ENCODE data around the gene ZFP57. TPM values are rescaled to one million over a fixed set of nuclear protein-coding genes. Genes with fewer than 3 reads are reported as not detected.

Gene ZFP57
- total RNA-seq, 1 experiment from 2014 or later, result not detected

GRCh38 chr6:29626948-29627754 lies 53.8 kb downstream of the ZFP57 start:
- no peak for DNase-seq (ENCODE audit: low read depth)

- no peak for DNase-seq (ENCODE audit: low read depth)
These were observed 55.5 kb downstream of the ZFP57 start for GRCh38 chr6:29625337-29625930.

- DNase-seq (ENCODE audit: low read depth), result no peak
These were observed 56.4 kb downstream of the ZFP57 start for GRCh38 chr6:29624520-29624961.

Small RNAs within 50 kb of the gene (small RNA-seq; reads per million reads assigned to genes)
- gene SUMO2P1, result not detected

Other genes starting within 250 kb of the ZFP57 start
- gene OR10C1, start 241.8 kb downstream of the ZFP57 start, total RNA-seq (2014; rRNA removed; shearing (Covaris generic)), result not detected in 2 replicates
- not detected in 2 replicates for gene OR11A1, start 224.1 kb downstream of the ZFP57 start, total RNA-seq (2014; rRNA removed; shearing (Covaris generic))
- gene OR2H1, start 224.0 kb downstream of the ZFP57 start, total RNA-seq (2014; rRNA removed; shearing (Covaris generic)), result not detected in 2 replicates
- gene MAS1L, start 193.2 kb downstream of the ZFP57 start, total RNA-seq (2014; rRNA removed; shearing (Covaris generic)), result not detected in 2 replicates
- not detected in 2 replicates for gene UBD, start 121.4 kb downstream of the ZFP57 start, total RNA-seq (2014; rRNA removed; shearing (Covaris generic))
- not detected in 2 replicates for gene OR2H2, start 96.0 kb downstream of the ZFP57 start, total RNA-seq (2014; rRNA removed; shearing (Covaris generic))
- 5.4 and 10.4 TPM in 2 replicates for gene GABBR1, start 48.0 kb downstream of the ZFP57 start, total RNA-seq (2014; rRNA removed; shearing (Covaris generic))
- not detected in 2 replicates for gene MOG, start 24.1 kb downstream of the ZFP57 start, total RNA-seq (2014; rRNA removed; shearing (Covaris generic))
- 0.40 and 0.90 TPM in 2 replicates for gene HLA-F, start 42.3 kb upstream of the ZFP57 start, total RNA-seq (2014; rRNA removed; shearing (Covaris generic))
- not detected in 2 replicates for gene HLA-G, start 146.7 kb upstream of the ZFP57 start, total RNA-seq (2014; rRNA removed; shearing (Covaris generic))